Measurements from ENCODE around the gene PYCARD. TPM values are rescaled to one million over a fixed set of nuclear protein-coding genes. Genes with fewer than 3 reads are reported as not detected.
A peak's percentile ranks its signal among the peaks of the same experiment; 100 is the strongest.

Gene PYCARD
- total RNA-seq, 1 experiment from 2014 or later = 37.5 TPM

- peak within 1 kb of the TSS; percentile 66 to 84 for H3K4me3 Mint-ChIP-seq
- Histone ChIP-seq H2AFZ (ENCODE audit: low read length) (no peak within 1 kb of the TSS), H3K9ac (ENCODE audit: extremely low read depth, insufficient read length, low read length) (no peak within 1 kb of the TSS), H3K4ac (ENCODE audit: low read depth, low read length) (no peak within 1 kb of the TSS), H3T11ph (ENCODE audit: low read length) (no peak within 1 kb of the TSS), H2BK20ac (ENCODE audit: low read depth, low read length, poor library complexity, severe bottlenecking) (no peak within 1 kb of the TSS), H4K5ac (ENCODE audit: insufficient read length, low read depth, low read length) (no peak within 1 kb of the TSS), H2BK5ac (ENCODE audit: insufficient read length, low read length) (no peak within 1 kb of the TSS), H3K4me1 (ENCODE audit: insufficient read depth, low read length) (no peaks in the 10 kb centered on the region), H3K79me1 (ENCODE audit: insufficient read depth, low read depth, low read length, poor library complexity, severe bottlenecking) (no peaks in the 10 kb centered on the region), H3K27me3 (ENCODE audit: insufficient read depth, low read length) (peaks cover 15% of the 10 kb centered on the region; the same call in 1 of the 2 replicates), H3K79me2 (ENCODE audit: insufficient read depth, low read length) (no peaks in the 10 kb centered on the region), H2BK15ac (ENCODE audit: low read depth, low read length) (no peak within 1 kb of the TSS), H2BK120ac (ENCODE audit: low read depth, low read length, poor library complexity, severe bottlenecking) (no peak within 1 kb of the TSS), H3K18ac (ENCODE audit: insufficient read length, low read depth, low read length) (no peak within 1 kb of the TSS), H3K23me2 (ENCODE audit: insufficient read length, low read depth, low read length, poor library complexity, severe bottlenecking) (peaks cover 26% of the 10 kb centered on the region), H3K9me3 (ENCODE audit: control insufficient read depth, low read depth, low read length) (no peaks in the 10 kb centered on the region), H2AK5ac (ENCODE audit: insufficient read length, low read length) (no peak within 1 kb of the TSS), H4K20me1 (ENCODE audit: control insufficient read depth, insufficient read depth, insufficient read length) (no peaks in the 10 kb centered on the region), H3K56ac (ENCODE audit: insufficient read length, low read depth, low read length) (no peak within 1 kb of the TSS), H3K4me2 (ENCODE audit: insufficient read depth, insufficient read length, low read length) (peak within 1 kb of the TSS; percentile 72), H3K23ac (ENCODE audit: insufficient read length, low read depth, low read length) (no peak within 1 kb of the TSS), H3K27ac (ENCODE audit: insufficient read length, low read depth, low read length) (no peak within 1 kb of the TSS), H2BK12ac (ENCODE audit: insufficient read length, low read depth, low read length) (no peak within 1 kb of the TSS), H3K14ac (ENCODE audit: insufficient read depth, low read length) (no peak within 1 kb of the TSS), H4K91ac (ENCODE audit: insufficient read length, low read depth, low read length) (no peak within 1 kb of the TSS), H4K8ac (replicated peaks; ENCODE audit: insufficient read length, low read depth, low read length) (no peak within 1 kb of the TSS)
- no CpG with 5 or more reads among the region's 52 CpGs for WGBS (ENCODE audit: extremely low coverage, insufficient read length, low lambda C conversion rate)
- peak; percentile 78 for DNase-seq
- H3K27ac Mint-ChIP-seq = no peak within 1 kb of the TSS
- H3K4me1 Mint-ChIP-seq = peaks cover 23 to 24% of the 10 kb centered on the region in 2 experiments
- H3K36me3 Mint-ChIP-seq (ENCODE audit: insufficient read depth in 1 of 3, low read depth in 3 of 3) = no peaks in the 10 kb centered on the region; a peak in 1 of 7 replicates
- no peaks in the 10 kb centered on the region; a peak in 1 of 5 replicates for H3K9me3 Mint-ChIP-seq
- TF ChIP-seq CTCF (conservative IDR thresholded peaks at IDR 0.05) = peak; percentile 28; the same call in 1 of the 3 replicates
- peaks cover 74% of the 10 kb centered on the region for H3K27me3 Mint-ChIP-seq (ENCODE audit: low read depth)
These were observed 14.0 kb upstream of the PYCARD start, which contains the start of gene PYDC1 for GRCh38 chr16:31216422-31217135. PYDC1 (minus strand) TSS chr16:31217135; CDS start chr16:31217028, 107 bp downstream.

Measured in H9 (cell line).